Panc1 (cell line): Measurements from ENCODE around the gene RMI1. TPM values are rescaled to one million over a fixed set of nuclear protein-coding genes. Genes with fewer than 3 reads are reported as not detected.

ENCODE experiments used
- ATAC-seq: fragments of 200-7000 bp; cut with Tn5 transposase; 2 replicates; pipeline ENCODE4 v1.9.1; 2020; ENCODE audit warnings: mild to moderate bottlenecking, moderate library complexity
- BruUV-seq: library from RNA; stranded (reverse); fragments of 400-500 nt; replicated peaks from 2 replicates; lab custom pipeline; 2021; lab: Mats Ljungman, UMichigan
- CTCF ChIA-PET: fragments of 300-600 bp; sonication (Branson Sonifier 250); formaldehyde crosslinking; loops from one replicate; lab custom pipeline; 2022; ENCODE audit warnings: antibody characterized with exemption; lab: Charles Lee
- POLR2A ChIA-PET: fragments of 300-600 bp; sonication (Branson Sonifier 250); formaldehyde crosslinking; loops from one replicate; lab custom pipeline; 2022; ENCODE audit warnings: antibody characterized with exemption; lab: Charles Lee
- DNase-seq: peaks from one replicate; pipeline ENCODE4 v3.0.0-alpha.2; 2010; ENCODE audit warnings: low read depth, low spot score
- H3K27ac ChIP-seq: 2 replicates; pipeline ENCODE4 v1.5.1; 2011; ENCODE audit warnings: mild to moderate bottlenecking, low read length, inconsistent platforms
- H3K27me3 ChIP-seq: fragments of 200-500 bp; sonication (Bioruptor generic); 2 replicates; pipeline ENCODE4 v1.6.0; 2014; ENCODE audit warnings: low read length, inconsistent platforms; ENCODE audit not compliant: control insufficient read depth, insufficient read depth
- H3K36me3 ChIP-seq: fragments of 200-500 bp; sonication (Bioruptor generic); 2 replicates; pipeline ENCODE4 v1.5.1; 2014; ENCODE audit warnings: inconsistent platforms, mild to moderate bottlenecking, low read length, moderate library complexity; ENCODE audit not compliant: control insufficient read depth, insufficient read depth
- H3K4me1 ChIP-seq: 2 replicates; pipeline ENCODE4 v1.5.1; 2011; ENCODE audit warnings: inconsistent platforms, mild to moderate bottlenecking, low read length, moderate library complexity; ENCODE audit not compliant: control insufficient read depth, insufficient read depth
- H3K4me3 ChIP-seq, 2 experiments: 2 replicates each; pipeline ENCODE4 v1.5.1; 2011 to 2012; ENCODE audit warnings: low read depth in 2 of 2, low read length in 2 of 2, mild to moderate bottlenecking in 2 of 2, inconsistent platforms in 1 of 2, moderate library complexity in 1 of 2
- H3K9me3 ChIP-seq: fragments of 200-500 bp; sonication (Bioruptor generic); 2 replicates; pipeline ENCODE4 v1.5.1; 2014; ENCODE audit warnings: low read depth, mild to moderate bottlenecking, inconsistent platforms, low read length, moderate library complexity; ENCODE audit not compliant: control insufficient read depth, insufficient read depth
- POLR2AphosphoS5 ChIP-seq: IDR thresholded peaks from 2 replicates; pipeline ENCODE4 v1.6.1; 2012; ENCODE audit warnings: mild to moderate bottlenecking, low read depth, low read length, moderate library complexity
- SIN3A ChIP-seq: IDR thresholded peaks from 2 replicates; pipeline ENCODE4 v1.6.1; 2012; ENCODE audit warnings: low read depth, mild to moderate bottlenecking, low read length, moderate library complexity, borderline replicate concordance; ENCODE audit not compliant: insufficient read depth
- TCF7L2 ChIP-seq: IDR thresholded peaks from 2 replicates; pipeline ENCODE4 v1.6.1; 2011; ENCODE audit warnings: mild to moderate bottlenecking, low read depth, low read length, inconsistent platforms
- in situ Hi-C: cut with HindIII; loops from 2 replicates; pipeline ENCODE4 v1.10.0; 2016; ENCODE audit warnings: low sequenced_read_pairs, low pct_unique_long_range_greater_than_20kb
- intact Hi-C: fragments of 100-400 bp; cut with micrococcal nuclease; formaldehyde crosslinking; loops from one replicate; pipeline ENCODE4 v1.10.0; 2022; ENCODE audit not compliant: unreplicated experiment
- total RNA-seq: library from RNA; stranded (reverse); gene quantifications from one replicate; pipeline ENCODE4 v1.2.1, GENCODE V29; 2021; ENCODE audit not compliant: unreplicated experiment
- TF ChIP-seq, protein P1 (sequence below): fragments of 450-650 bp; IDR thresholded peaks from 2 replicates; pipeline ENCODE4 v1.5.1; 2017; ENCODE audit warnings: mild to moderate bottlenecking
- TF ChIP-seq, protein P2 (sequence below), 2 experiments: IDR thresholded peaks; 2 replicates each; pipeline ENCODE4 v1.6.1; 2011 to 2012; ENCODE audit warnings: low read depth in 2 of 2, control low read depth in 1 of 2, low read length in 1 of 2, mild to moderate bottlenecking in 1 of 2, moderate library complexity in 1 of 2; ENCODE audit not compliant: insufficient read depth in 1 of 2

RMI1 gene
- total RNA-seq, 1 experiment from 2014 or later, result 14.6 TPM

DNA sequence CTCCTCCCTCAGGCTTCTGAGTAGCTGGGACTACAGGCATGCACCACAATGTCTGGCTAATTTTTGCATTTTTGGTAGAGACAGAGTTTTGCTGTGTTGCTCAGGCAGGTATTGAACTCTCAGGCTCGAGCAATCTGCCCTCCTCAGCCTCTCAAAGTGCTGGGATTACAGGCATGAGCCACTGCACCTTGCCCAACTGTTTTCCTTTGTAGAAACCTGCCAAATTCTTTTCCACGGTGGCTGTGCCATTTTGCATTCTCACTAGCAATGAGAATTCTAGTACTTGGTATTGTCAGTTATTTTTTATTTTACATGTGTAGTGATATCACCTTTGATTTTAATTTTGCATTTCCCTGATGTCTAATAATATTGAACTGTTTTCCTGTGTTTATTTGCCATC, 7.8 kb downstream of the RMI1 start:
- intact Hi-C loops (no loop called here), in situ Hi-C loops (no loop called here)
- DNase-seq (no peak), ATAC-seq (no peak)
- no peaks in the 10 kb centered on the region for H3K27me3 ChIP-seq
- no peaks in the 10 kb centered on the region for H3K36me3 ChIP-seq
- TF ChIP-seq SIN3A (no peak), POLR2AphosphoS5 (no peak), TCF7L2 (no peak)
- TF ChIP-seq, protein P1, sequence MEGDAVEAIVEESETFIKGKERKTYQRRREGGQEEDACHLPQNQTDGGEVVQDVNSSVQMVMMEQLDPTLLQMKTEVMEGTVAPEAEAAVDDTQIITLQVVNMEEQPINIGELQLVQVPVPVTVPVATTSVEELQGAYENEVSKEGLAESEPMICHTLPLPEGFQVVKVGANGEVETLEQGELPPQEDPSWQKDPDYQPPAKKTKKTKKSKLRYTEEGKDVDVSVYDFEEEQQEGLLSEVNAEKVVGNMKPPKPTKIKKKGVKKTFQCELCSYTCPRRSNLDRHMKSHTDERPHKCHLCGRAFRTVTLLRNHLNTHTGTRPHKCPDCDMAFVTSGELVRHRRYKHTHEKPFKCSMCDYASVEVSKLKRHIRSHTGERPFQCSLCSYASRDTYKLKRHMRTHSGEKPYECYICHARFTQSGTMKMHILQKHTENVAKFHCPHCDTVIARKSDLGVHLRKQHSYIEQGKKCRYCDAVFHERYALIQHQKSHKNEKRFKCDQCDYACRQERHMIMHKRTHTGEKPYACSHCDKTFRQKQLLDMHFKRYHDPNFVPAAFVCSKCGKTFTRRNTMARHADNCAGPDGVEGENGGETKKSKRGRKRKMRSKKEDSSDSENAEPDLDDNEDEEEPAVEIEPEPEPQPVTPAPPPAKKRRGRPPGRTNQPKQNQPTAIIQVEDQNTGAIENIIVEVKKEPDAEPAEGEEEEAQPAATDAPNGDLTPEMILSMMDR, result no peak
- TF ChIP-seq, protein P2, sequence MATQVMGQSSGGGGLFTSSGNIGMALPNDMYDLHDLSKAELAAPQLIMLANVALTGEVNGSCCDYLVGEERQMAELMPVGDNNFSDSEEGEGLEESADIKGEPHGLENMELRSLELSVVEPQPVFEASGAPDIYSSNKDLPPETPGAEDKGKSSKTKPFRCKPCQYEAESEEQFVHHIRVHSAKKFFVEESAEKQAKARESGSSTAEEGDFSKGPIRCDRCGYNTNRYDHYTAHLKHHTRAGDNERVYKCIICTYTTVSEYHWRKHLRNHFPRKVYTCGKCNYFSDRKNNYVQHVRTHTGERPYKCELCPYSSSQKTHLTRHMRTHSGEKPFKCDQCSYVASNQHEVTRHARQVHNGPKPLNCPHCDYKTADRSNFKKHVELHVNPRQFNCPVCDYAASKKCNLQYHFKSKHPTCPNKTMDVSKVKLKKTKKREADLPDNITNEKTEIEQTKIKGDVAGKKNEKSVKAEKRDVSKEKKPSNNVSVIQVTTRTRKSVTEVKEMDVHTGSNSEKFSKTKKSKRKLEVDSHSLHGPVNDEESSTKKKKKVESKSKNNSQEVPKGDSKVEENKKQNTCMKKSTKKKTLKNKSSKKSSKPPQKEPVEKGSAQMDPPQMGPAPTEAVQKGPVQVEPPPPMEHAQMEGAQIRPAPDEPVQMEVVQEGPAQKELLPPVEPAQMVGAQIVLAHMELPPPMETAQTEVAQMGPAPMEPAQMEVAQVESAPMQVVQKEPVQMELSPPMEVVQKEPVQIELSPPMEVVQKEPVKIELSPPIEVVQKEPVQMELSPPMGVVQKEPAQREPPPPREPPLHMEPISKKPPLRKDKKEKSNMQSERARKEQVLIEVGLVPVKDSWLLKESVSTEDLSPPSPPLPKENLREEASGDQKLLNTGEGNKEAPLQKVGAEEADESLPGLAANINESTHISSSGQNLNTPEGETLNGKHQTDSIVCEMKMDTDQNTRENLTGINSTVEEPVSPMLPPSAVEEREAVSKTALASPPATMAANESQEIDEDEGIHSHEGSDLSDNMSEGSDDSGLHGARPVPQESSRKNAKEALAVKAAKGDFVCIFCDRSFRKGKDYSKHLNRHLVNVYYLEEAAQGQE (IDR thresholded peaks at IDR 0.05; ENCODE audit: insufficient read depth in 1 of 2, low read depth in 2 of 2, low read length in 1 of 2), result no peak
- no TSS peak for BruUV-seq
- peaks cover 4% of the 10 kb centered on the region; the same call in 1 of the 2 replicates for H3K4me1 ChIP-seq
- ChIA-PET CTCF (no interaction called here), POLR2A (no interaction called here)
- H3K27ac ChIP-seq, result no peak overlapping the region
- no peak overlapping the region for H3K4me3 ChIP-seq
- no peaks in the 10 kb centered on the region for H3K9me3 ChIP-seq

DNA sequence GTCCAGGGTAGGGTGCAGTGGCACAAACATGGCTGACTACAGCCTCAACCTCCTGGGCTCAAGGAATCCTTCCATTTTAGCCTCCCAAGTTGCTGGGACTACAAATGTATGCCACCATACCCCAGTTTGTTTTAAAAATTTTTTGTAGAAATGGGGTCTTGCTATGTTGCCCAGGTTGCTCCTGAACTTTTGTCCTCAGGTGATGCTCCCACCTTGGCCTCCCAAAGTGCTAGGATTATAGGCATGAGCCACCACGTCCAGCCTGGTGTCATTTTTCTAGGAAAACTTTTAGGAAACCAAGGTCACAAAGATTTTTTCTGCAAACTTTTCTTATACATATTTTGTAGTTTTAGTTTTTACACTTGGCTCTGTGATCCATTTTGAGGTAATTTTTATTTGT, 10.8 kb downstream of the RMI1 start:
- no peak for ATAC-seq
- POLR2A ChIA-PET, result no interaction called here
- H3K36me3 ChIP-seq, result no peaks in the 10 kb centered on the region
- in situ Hi-C loops, result no loop called here
- CTCF ChIA-PET, result no interaction called here
- no peak overlapping the region for H3K4me3 ChIP-seq
- H3K27ac ChIP-seq, result no peak overlapping the region
- no peaks in the 10 kb centered on the region for H3K9me3 ChIP-seq
- no peak for TF ChIP-seq TCF7L2
- TF ChIP-seq POLR2AphosphoS5, result no peak
- TF ChIP-seq, protein P2 (IDR thresholded peaks at IDR 0.05; ENCODE audit: insufficient read depth in 1 of 2, low read depth in 2 of 2, low read length in 1 of 2), result no peak
- TF ChIP-seq, protein P1, result no peak
- TF ChIP-seq SIN3A, result no peak
- H3K27me3 ChIP-seq, result no peaks in the 10 kb centered on the region
- H3K4me1 ChIP-seq, result peaks cover 4% of the 10 kb centered on the region; the same call in 1 of the 2 replicates
- DNase-seq, result no peak
- no TSS peak for BruUV-seq
- intact Hi-C loops, result no loop called here
